ENCODE measurements around the gene S1PR4.

GRCh38 chr19:3160219-3160618 lies 18.4 kb upstream of the S1PR4 start:
- TF ChIP-seq CTCF (IDR thresholded peaks at IDR 0.05; ENCODE audit: poor library complexity) (no peak), EZH2 (IDR thresholded peaks at IDR 0.05; ENCODE audit: borderline replicate concordance) (no peak), EZH2phosphoT487 (IDR thresholded peaks at IDR 0.05; ENCODE audit: low read depth, severe bottlenecking, unreplicated experiment) (no peak)

Data from hepatocyte (in vitro differentiated cells).